ENCODE data around the gene PRKCE.

- TF ChIP-seq POLR2AphosphoS5 (IDR thresholded peaks at IDR 0.05; ENCODE audit: low read depth, low read length): no peak
- TF ChIP-seq CTCF (IDR thresholded peaks at IDR 0.05): no peak
- TF ChIP-seq TCF7L2 (IDR thresholded peaks at IDR 0.05; ENCODE audit: low read depth, low read length): no peak
- TF ChIP-seq REST (IDR thresholded peaks at IDR 0.05; ENCODE audit: insufficient read depth in 1 of 2, low read depth in 2 of 2, low read length in 1 of 2): no peak
- no peak for TF ChIP-seq SIN3A (IDR thresholded peaks at IDR 0.05; ENCODE audit: borderline replicate concordance, insufficient read depth, low read depth, low read length)
These were observed 246.4 kb downstream of the PRKCE start for GRCh38 chr2:45897842-45898241.
